HepG2 (cell line): ENCODE data around the gene DPM2. TPM values are rescaled to one million over a fixed set of nuclear protein-coding genes. Genes with fewer than 3 reads are reported as not detected.

Experiments used
- CHD2 ChIP-seq: IDR thresholded peaks from 2 replicates; pipeline ENCODE4 v1.6.1; 2011; ENCODE audit warnings: low read depth, low read length, improper control_type of control experiment
- ISX ChIP-seq: sonication (generic); formaldehyde crosslinking; conservative IDR thresholded peaks from 2 replicates; pipeline ENCODE4 v1.5.0; 2020; ENCODE audit warnings: missing genetic modification reagents
- JARID2 ChIP-seq: sonication (generic); formaldehyde crosslinking; IDR thresholded peaks from 2 replicates; pipeline ENCODE4 v1.8.1; 2023; ENCODE audit warnings: missing genetic modification reagents, inconsistent platforms; ENCODE audit not compliant: insufficient replicate concordance
- NFYB ChIP-seq: sonication (generic); formaldehyde crosslinking; IDR thresholded peaks from 2 replicates; pipeline ENCODE4 v1.4.0; 2020; ENCODE audit warnings: missing genetic modification reagents
- NKX3-1 ChIP-seq: sonication (generic); formaldehyde crosslinking; IDR thresholded peaks from 2 replicates; pipeline ENCODE4 v1.5.0; 2020; ENCODE audit warnings: missing genetic modification reagents
- NR3C1 ChIP-seq: sonication (generic); formaldehyde crosslinking; IDR thresholded peaks from 2 replicates; pipeline ENCODE4 v1.4.0; 2020; ENCODE audit warnings: missing genetic modification reagents
- PAF1 ChIP-seq: IDR thresholded peaks from 2 replicates; pipeline ENCODE4 v1.6.1; 2016; ENCODE audit warnings: missing genetic modification reagents, missing compliant biosample characterization
- POGZ ChIP-seq: sonication (generic); formaldehyde crosslinking; IDR thresholded peaks from 2 replicates; pipeline ENCODE4 v1.4.0; 2020; ENCODE audit warnings: mild to moderate bottlenecking, missing genetic modification reagents
- SIX1 ChIP-seq: sonication (generic); formaldehyde crosslinking; IDR thresholded peaks from 2 replicates; pipeline ENCODE4 v1.4.0; 2020; ENCODE audit warnings: missing genetic modification reagents, borderline replicate concordance
- ZNF260 ChIP-seq: sonication (generic); formaldehyde crosslinking; IDR thresholded peaks from 2 replicates; pipeline ENCODE4 v1.4.0; 2020; ENCODE audit warnings: missing genetic modification reagents, low read depth, mild to moderate bottlenecking, borderline replicate concordance
- ZNF431 ChIP-seq: sonication (generic); formaldehyde crosslinking; IDR thresholded peaks from 2 replicates; pipeline ENCODE4 v1.9.0; 2022; ENCODE audit warnings: missing genetic modification reagents, low read depth, mild to moderate bottlenecking, borderline replicate concordance
- ZNF556 ChIP-seq: sonication (generic); formaldehyde crosslinking; IDR thresholded peaks from 2 replicates; pipeline ENCODE4 v1.4.0; 2020; ENCODE audit warnings: mild to moderate bottlenecking, missing genetic modification reagents, borderline replicate concordance
- ZNF598 ChIP-seq: sonication (generic); formaldehyde crosslinking; IDR thresholded peaks from 2 replicates; pipeline ENCODE4 v1.5.1; 2020; ENCODE audit warnings: mild to moderate bottlenecking, missing genetic modification reagents, borderline replicate concordance
- ZNF614 ChIP-seq: IDR thresholded peaks from 2 replicates; pipeline ENCODE4 v1.6.1; 2018; ENCODE audit warnings: missing biosample characterization, missing genetic modification reagents, inconsistent platforms, borderline replicate concordance
- ZNF709 ChIP-seq: sonication (generic); formaldehyde crosslinking; IDR thresholded peaks from 2 replicates; pipeline ENCODE4 v1.5.0; 2020; ENCODE audit warnings: mild to moderate bottlenecking, missing genetic modification reagents
- polyA plus RNA-seq, 8 experiments: library from polyadenylated mRNA; depleted of rRNA in 3 of 8; stranded (reverse) in 7 of 8; unstranded in 1 of 8; fragments of >200 nt; fragmentation: Illumina TruSeq in 4 of 8; extraction: Trizol in 4 of 8; gene quantifications; 2 replicates each; pipeline versions ENCODE4 v1.2.1 to v1.2.3, GENCODE V29; 2011 to 2016; ENCODE audit warnings: low read depth in 4 of 8, missing spikeins in 1 of 8, mixed read lengths in 1 of 8; ENCODE audit not compliant: insufficient read depth in 1 of 8
- total RNA-seq, 5 experiments: library from RNA; depleted of rRNA; stranded (reverse); fragments of >200 nt; fragmentation: Illumina TruSeq; extraction: Trizol; gene quantifications; 2 replicates each; pipeline ENCODE4 v1.2.3, GENCODE V29; 2016; ENCODE audit warnings: low read depth in 1 of 5
- TF ChIP-seq, protein P1 (sequence below): IDR thresholded peaks from 2 replicates; pipeline ENCODE4 v1.6.1; 2016; ENCODE audit warnings: low read depth, control low read depth
- TF ChIP-seq, protein P2 (sequence below): sonication (generic); formaldehyde crosslinking; IDR thresholded peaks from 2 replicates; pipeline ENCODE4 v1.4.0; 2020; ENCODE audit warnings: missing genetic modification reagents, low read depth, mild to moderate bottlenecking, borderline replicate concordance
- TF ChIP-seq, protein P3 (sequence below): IDR thresholded peaks from 2 replicates; pipeline ENCODE4 v1.6.1; 2016; ENCODE audit warnings: mild to moderate bottlenecking

The DPM2 gene
- total and polyA plus RNA-seq, 2 of the 13 experiments (the other 11 are each of a cell fraction or from before 2014, with no cell fraction given) = 24.8 to 35.3 TPM

DNA sequence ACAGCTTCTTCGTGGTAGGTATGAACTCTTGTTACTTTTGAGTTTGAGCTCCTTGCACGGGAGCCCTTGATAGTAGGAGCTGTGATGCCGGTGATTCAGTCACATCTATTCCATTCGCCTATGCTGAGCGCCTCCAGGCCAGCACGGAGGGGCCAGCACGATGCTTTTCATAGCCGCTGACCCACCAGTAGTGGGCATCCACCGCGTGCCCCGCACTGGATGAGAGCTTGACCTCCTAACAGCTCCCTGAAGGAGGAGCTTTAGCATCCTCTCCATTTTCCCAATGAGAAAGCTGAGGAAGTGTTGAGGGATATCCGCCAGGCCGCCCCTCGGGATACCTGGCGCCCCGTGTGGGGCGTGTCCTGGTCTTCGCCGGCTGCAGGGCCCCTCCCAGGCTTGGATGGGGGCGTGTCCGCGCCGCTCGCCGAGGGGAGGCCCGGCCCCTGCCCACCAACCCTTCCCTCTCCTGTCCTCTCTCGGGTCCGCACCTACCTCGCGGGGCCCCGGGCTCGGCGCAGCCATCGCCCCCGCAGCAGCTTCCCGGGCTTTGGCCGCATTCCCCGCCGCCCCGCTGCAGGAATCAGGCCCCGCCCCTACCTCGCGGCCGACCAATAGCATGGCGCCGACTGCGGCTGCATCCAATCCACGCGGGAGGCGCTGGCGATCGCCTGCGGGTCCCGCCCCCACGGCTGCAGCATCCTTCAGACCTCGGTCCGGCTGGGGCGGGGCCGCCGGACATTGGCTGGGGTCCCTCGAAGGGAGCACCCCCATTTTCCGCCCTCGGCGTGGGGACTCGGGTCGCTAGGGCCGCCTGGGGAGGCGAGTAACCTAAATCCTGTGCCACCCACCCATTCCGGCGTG, 7.2 kb downstream of the DPM2 start, which contains the start of gene PIP5KL1 (continued):
- TF ChIP-seq ISX (CRISPR knock-in tag) (no peak), CHD2 (no peak), NKX3-1 (CRISPR knock-in tag) (no peak), ZNF598 (CRISPR knock-in tag) (no peak), ZNF556 (CRISPR knock-in tag) (no peak), NR3C1 (CRISPR knock-in tag) (no peak), ZNF431 (CRISPR knock-in tag) (no peak), NFYB (CRISPR knock-in tag) (peak; percentile 92), ZNF614 (CRISPR knock-in tag) (no peak; the same call in 1 of the 2 replicates), ZNF709 (CRISPR knock-in tag) (0 out of 2 replicates have a peak, but pooled peaks have one; percentile 36), POGZ (no peak), ZNF260 (CRISPR knock-in tag) (no peak), SIX1 (no peak), JARID2 (CRISPR knock-in tag) (no peak), PAF1 (CRISPR knock-in tag) (no peak)
- TF ChIP-seq, protein P1, sequence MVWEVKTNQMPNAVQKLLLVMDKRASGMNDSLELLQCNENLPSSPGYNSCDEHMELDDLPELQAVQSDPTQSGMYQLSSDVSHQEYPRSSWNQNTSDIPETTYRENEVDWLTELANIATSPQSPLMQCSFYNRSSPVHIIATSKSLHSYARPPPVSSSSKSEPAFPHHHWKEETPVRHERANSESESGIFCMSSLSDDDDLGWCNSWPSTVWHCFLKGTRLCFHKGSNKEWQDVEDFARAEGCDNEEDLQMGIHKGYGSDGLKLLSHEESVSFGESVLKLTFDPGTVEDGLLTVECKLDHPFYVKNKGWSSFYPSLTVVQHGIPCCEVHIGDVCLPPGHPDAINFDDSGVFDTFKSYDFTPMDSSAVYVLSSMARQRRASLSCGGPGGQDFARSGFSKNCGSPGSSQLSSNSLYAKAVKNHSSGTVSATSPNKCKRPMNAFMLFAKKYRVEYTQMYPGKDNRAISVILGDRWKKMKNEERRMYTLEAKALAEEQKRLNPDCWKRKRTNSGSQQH (CRISPR knock-in tag) = 0 out of 2 replicates have a peak, but pooled peaks have one; percentile 22
- TF ChIP-seq, protein P2, sequence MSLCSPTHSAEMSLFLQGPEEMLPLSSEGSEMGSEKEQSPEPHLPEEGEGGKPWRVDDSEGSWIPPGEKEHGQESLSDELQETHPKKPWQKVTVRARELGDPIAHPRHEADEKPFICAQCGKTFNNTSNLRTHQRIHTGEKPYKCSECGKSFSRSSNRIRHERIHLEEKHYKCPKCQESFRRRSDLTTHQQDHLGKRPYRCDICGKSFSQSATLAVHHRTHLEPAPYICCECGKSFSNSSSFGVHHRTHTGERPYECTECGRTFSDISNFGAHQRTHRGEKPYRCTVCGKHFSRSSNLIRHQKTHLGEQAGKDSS = no peak
- TF ChIP-seq, protein P3, sequence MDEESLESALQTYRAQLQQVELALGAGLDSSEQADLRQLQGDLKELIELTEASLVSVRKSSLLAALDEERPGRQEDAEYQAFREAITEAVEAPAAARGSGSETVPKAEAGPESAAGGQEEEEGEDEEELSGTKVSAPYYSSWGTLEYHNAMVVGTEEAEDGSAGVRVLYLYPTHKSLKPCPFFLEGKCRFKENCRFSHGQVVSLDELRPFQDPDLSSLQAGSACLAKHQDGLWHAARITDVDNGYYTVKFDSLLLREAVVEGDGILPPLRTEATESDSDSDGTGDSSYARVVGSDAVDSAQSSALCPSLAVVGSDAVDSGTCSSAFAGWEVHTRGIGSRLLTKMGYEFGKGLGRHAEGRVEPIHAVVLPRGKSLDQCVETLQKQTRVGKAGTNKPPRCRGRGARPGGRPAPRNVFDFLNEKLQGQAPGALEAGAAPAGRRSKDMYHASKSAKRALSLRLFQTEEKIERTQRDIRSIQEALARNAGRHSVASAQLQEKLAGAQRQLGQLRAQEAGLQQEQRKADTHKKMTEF (CRISPR knock-in tag) = no peak; the same call in 1 of the 2 replicates
